GM12891 (cell line): Measurements from ENCODE around the gene SLX4IP.

ENCODE experiments used
- POLR2A ChIP-seq: IDR thresholded peaks from 2 replicates; pipeline ENCODE4 v1.6.1; 2011; ENCODE audit warnings: low read depth, low read length, control low read depth
- POLR2AphosphoS5 ChIP-seq: IDR thresholded peaks from 2 replicates; pipeline ENCODE4 v1.6.1; 2011; ENCODE audit warnings: low read depth, low read length, control low read depth
- POU2F2 ChIP-seq: IDR thresholded peaks from 2 replicates; pipeline ENCODE4 v1.6.1; 2011; ENCODE audit warnings: low read depth, mild to moderate bottlenecking, control low read depth, low read length, moderate library complexity
- SPI1 ChIP-seq: IDR thresholded peaks from 2 replicates; pipeline ENCODE4 v1.6.1; 2011; ENCODE audit warnings: low read depth, low read length, control low read depth
- TAF1 ChIP-seq: IDR thresholded peaks from 2 replicates; pipeline ENCODE4 v1.6.1; 2011; ENCODE audit warnings: low read depth, low read length, control low read depth

DNA sequence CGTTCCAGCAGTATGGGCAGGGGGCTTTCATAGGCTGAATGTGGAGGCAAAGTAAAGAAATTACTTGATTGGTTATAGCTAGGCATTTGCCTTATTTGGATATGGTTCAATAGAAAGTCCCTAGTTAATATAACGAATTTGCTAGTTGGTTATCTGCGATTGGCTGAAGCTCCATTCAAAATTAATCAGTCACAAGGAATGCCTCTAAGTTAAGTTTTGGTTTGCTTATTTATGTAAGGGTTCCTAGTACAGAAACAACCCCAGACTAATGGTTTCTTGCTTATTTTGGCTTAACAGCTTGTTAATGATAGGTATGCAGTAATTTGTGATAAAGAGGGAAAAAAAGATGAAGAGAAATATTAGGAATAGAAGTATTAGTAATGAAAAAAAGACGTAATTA is 151.2 kb downstream of the SLX4IP start:
- no peak for TF ChIP-seq POU2F2
- TF ChIP-seq POLR2AphosphoS5, result no peak
- no peak for TF ChIP-seq TAF1
- no peak for TF ChIP-seq POLR2A
- no peak for TF ChIP-seq SPI1
